Parathyroid adenoma (tissue), 2 donors: Measurements from ENCODE around the gene BMF.

ENCODE experiments used
- H2AFZ ChIP-seq: fragments of 300-600 bp; sonication (generic); one replicate; pipeline ENCODE4 v1.7.0; 2017; ENCODE audit warnings: antibody characterized with exemption, mild to moderate bottlenecking
- H3K27ac ChIP-seq: fragments of 300-600 bp; sonication (generic); one replicate; pipeline ENCODE4 v1.7.0; 2017
- H3K27me3 ChIP-seq: fragments of 300-600 bp; sonication (generic); one replicate; pipeline ENCODE4 v1.7.0; 2017; ENCODE audit warnings: low read length; ENCODE audit not compliant: control insufficient read depth, insufficient read depth
- H3K36me3 ChIP-seq: fragments of 300-600 bp; sonication (generic); one replicate; pipeline ENCODE4 v1.7.0; 2017; ENCODE audit warnings: low read length; ENCODE audit not compliant: control insufficient read depth, insufficient read depth
- H3K4me1 ChIP-seq: fragments of 300-600 bp; sonication (generic); one replicate; pipeline ENCODE4 v1.7.0; 2017; ENCODE audit warnings: control low read depth
- H3K4me2 ChIP-seq: fragments of 300-600 bp; sonication (generic); one replicate; pipeline ENCODE4 v1.7.0; 2017; ENCODE audit warnings: low read length
- H3K4me3 ChIP-seq: fragments of 300-600 bp; sonication (generic); one replicate; pipeline ENCODE4 v1.7.0; 2017; ENCODE audit warnings: low read depth, low read length
- H3K79me2 ChIP-seq: fragments of 300-600 bp; sonication (generic); one replicate; pipeline ENCODE4 v1.7.0; 2017; ENCODE audit warnings: control low read depth
- H3K9ac ChIP-seq: fragments of 300-600 bp; sonication (generic); one replicate; pipeline ENCODE4 v1.7.0; 2017; ENCODE audit warnings: mild to moderate bottlenecking
- H3K9me3 ChIP-seq: fragments of 300-600 bp; sonication (generic); one replicate; pipeline ENCODE4 v1.7.0; 2017; ENCODE audit warnings: low read length; ENCODE audit not compliant: control insufficient read depth
- TF ChIP-seq, protein P1 (sequence below): fragments of 300-600 bp; sonication (generic); IDR thresholded peaks from one replicate; pipeline ENCODE4 v1.7.0; 2017; ENCODE audit warnings: antibody characterized with exemption, mild to moderate bottlenecking
- donor health status: primary hyperparathyroidism.

The BMF gene

GRCh38 chr15:40112789-40113188, 4.1 kb upstream of the BMF start:
- TF ChIP-seq, protein P1, sequence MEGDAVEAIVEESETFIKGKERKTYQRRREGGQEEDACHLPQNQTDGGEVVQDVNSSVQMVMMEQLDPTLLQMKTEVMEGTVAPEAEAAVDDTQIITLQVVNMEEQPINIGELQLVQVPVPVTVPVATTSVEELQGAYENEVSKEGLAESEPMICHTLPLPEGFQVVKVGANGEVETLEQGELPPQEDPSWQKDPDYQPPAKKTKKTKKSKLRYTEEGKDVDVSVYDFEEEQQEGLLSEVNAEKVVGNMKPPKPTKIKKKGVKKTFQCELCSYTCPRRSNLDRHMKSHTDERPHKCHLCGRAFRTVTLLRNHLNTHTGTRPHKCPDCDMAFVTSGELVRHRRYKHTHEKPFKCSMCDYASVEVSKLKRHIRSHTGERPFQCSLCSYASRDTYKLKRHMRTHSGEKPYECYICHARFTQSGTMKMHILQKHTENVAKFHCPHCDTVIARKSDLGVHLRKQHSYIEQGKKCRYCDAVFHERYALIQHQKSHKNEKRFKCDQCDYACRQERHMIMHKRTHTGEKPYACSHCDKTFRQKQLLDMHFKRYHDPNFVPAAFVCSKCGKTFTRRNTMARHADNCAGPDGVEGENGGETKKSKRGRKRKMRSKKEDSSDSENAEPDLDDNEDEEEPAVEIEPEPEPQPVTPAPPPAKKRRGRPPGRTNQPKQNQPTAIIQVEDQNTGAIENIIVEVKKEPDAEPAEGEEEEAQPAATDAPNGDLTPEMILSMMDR: no peak
- no peak overlapping the region for H2AFZ ChIP-seq
- no peaks in the 10 kb centered on the region for H3K36me3 ChIP-seq

GRCh38 chr15:40111888-40112287, 3.2 kb upstream of the BMF start:
- Histone ChIP-seq H3K4me1 (peaks cover 4% of the 10 kb centered on the region), H3K4me3 (no peak overlapping the region), H3K9me3 (no peaks in the 10 kb centered on the region), H3K36me3 (no peaks in the 10 kb centered on the region), H3K9ac (no peak overlapping the region), H3K27ac (no peak overlapping the region), H3K4me2 (no peak overlapping the region), H3K79me2 (no peaks in the 10 kb centered on the region), H2AFZ (no peak overlapping the region), H3K27me3 (no peaks in the 10 kb centered on the region)
- TF ChIP-seq, protein P1: no peak

More at GRCh38 chr15:40112789-40113188, 4.1 kb upstream of the BMF start:
- no peak overlapping the region for H3K4me3 ChIP-seq
- no peak overlapping the region for H3K9ac ChIP-seq
- no peaks in the 10 kb centered on the region for H3K4me1 ChIP-seq
- H3K4me2 ChIP-seq: no peak overlapping the region
- no peaks in the 10 kb centered on the region for H3K79me2 ChIP-seq
- no peak overlapping the region for H3K27ac ChIP-seq
- H3K9me3 ChIP-seq: no peaks in the 10 kb centered on the region
- no peaks in the 10 kb centered on the region for H3K27me3 ChIP-seq

DNA sequence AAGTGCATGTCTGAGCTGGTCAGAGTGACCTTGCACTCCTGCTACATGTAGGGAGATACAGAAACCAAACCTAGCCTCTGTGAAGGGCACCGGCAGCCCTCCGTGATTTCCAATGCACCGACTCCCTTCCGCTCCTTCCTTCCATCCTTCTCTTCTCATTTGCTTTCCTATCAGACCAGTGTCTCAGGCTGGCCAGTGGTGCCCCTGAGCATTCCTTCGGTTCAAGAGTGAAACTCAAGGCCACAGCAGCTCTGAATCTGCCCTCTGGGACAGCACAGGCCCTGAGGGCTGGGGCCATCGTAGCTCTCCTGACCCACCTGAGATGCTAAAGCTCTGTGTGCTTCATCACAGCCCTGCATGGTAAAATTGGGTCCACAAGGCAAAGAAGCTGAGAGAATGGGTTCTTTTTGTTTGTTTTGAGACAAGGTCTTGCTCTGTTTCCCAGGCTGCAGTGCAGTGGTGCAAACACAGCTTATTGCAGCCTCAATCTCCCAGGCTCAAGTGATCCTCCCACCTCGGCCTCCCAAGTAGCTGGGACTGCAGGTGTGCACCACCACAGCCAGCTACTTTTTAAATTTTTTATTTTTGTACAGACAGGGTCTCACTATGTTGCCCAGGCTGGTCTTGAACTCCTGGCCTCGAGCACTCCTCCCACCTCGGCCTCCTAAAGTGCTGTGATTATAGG, 2.3 kb upstream of the BMF start:
- Histone ChIP-seq H3K4me3 (no peak overlapping the region), H3K4me2 (no peak overlapping the region), H3K36me3 (no peaks in the 10 kb centered on the region), H3K9ac (no peak overlapping the region), H3K79me2 (no peaks in the 10 kb centered on the region), H3K27me3 (no peaks in the 10 kb centered on the region), H2AFZ (no peak overlapping the region), H3K27ac (no peak overlapping the region), H3K4me1 (peaks cover 6% of the 10 kb centered on the region), H3K9me3 (no peaks in the 10 kb centered on the region)
- TF ChIP-seq, protein P1: no peak

DNA sequence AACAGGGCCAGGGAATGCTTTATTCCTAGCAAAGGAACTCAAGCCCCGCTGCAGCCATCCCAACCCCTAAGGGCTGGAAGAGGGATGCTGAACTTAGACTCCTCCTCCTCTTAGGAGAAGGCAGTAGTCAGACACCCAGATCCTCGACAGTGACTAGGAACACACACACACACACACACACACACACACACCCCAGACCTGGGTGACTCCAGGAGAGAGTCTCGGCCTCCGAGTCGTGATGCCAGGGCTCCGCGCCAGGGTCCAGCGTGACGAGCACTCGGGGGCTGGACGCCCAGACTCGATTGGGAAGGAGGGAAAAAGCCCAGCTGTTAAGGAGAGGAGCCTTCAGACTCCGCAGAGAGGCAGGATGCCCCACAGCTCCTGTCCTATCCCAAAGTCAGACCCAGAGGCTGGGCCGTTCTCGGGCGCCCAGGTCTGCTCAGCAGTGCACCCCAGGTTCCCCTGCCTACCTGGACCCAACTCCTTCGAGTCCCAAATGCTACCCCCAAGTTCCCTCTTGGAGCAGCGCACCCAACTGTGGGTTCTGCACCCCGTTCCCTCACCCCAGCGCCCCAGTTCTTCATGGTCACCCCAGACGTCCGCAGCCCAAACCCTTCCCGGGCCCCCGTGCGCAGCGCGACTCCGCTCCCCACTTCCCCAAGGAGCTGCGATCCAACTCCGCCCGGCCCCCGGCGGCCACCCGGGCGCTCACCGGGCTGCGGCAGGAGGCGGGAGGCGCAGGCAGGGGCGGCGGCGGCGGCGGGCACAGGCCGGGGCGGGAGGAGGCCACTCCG, 421 bp downstream of the BMF start:
- TF ChIP-seq, protein P1: no peak
- Histone ChIP-seq H3K9me3 (no peaks in the 10 kb centered on the region), H3K79me2 (no peaks in the 10 kb centered on the region), H3K4me2 (peak overlapping the region; percentile 81), H3K4me3 (peak overlapping the region; percentile 67), H3K36me3 (no peaks in the 10 kb centered on the region), H3K9ac (no peak overlapping the region), H2AFZ (peak overlapping the region; percentile 69), H3K27ac (peak overlapping the region; percentile 42), H3K4me1 (peaks cover 27% of the 10 kb centered on the region), H3K27me3 (no peaks in the 10 kb centered on the region)
